ENCODE data around the gene HLA-DQA1. TPM values are rescaled to one million over a fixed set of nuclear protein-coding genes. Genes with fewer than 3 reads are reported as not detected.
"Not testable (repeated sequence)": the region's sequence is repeated elsewhere in the genome, so short reads cannot be mapped to it uniquely, and the experiment has no call there.

Gene HLA-DQA1
- total and polyA plus RNA-seq, 11 donors: 1.2 to 154 (median 13.3) TPM; not detected in 1

- Histone ChIP-seq H3K27ac (peak overlapping the region in 1 of 12 donors; percentile 58), H3K36me3 (no peaks in the 10 kb centered on the region), H3K27me3 (peaks cover 0 to 4% (median 0%) of the 10 kb centered on the region in 9 donors), H3K4me3 (no peak overlapping the region), H3K4me1 (peaks cover 0 to 10% (median 0%) of the 10 kb centered on the region in 12 donors), H3K9me3 (no peaks in the 10 kb centered on the region)
- intact Hi-C loops (cut with DNase I): loop anchor here in 1 of 10 donors (5.0 kb wide), 1 partner anchor 83 kb away; the partner anchor contains the start of gene HLA-DRB1
- DNase-seq (no peak), ATAC-seq (no peak)
- TF ChIP-seq CTCF (IDR thresholded peaks at IDR 0.05) (no peak), POLR2A (IDR thresholded peaks at IDR 0.05) (no peak)
Measured at GRCh38 chr6:32669893-32670292, 32.7 kb downstream of the HLA-DQA1 start.

GRCh38 chr6:32671908-32672307, 34.7 kb downstream of the HLA-DQA1 start:
- ATAC-seq; H3K36me3 ChIP-seq; H3K27me3 ChIP-seq; H3K4me3 ChIP-seq; intact Hi-C loops (cut with DNase I); H3K4me1 ChIP-seq; H3K27ac ChIP-seq; H3K9me3 ChIP-seq; DNase-seq: not testable (repeated sequence)
- 12 to 71% (median 46%) methylated on average over 2 of the region's 2 CpGs for WGBS, 4 donors

- H3K4me3 ChIP-seq; H3K4me1 ChIP-seq; intact Hi-C loops (cut with DNase I); H3K36me3 ChIP-seq; H3K27me3 ChIP-seq; H3K27ac ChIP-seq; H3K9me3 ChIP-seq; ATAC-seq; DNase-seq: not testable (repeated sequence)
- 76 to 87% (median 84%) methylated on average over 7 of the region's 7 CpGs for WGBS, 4 donors
Measured at GRCh38 chr6:32674123-32674522, 36.9 kb downstream of the HLA-DQA1 start.

GRCh38 chr6:32679492-32679891, 42.3 kb downstream of the HLA-DQA1 start:
- no peaks in the 10 kb centered on the region for H3K36me3 ChIP-seq
- peaks cover 0 to 11% (median 0%) of the 10 kb centered on the region in 9 donors for H3K27me3 ChIP-seq
- no peak for TF ChIP-seq CTCF (IDR thresholded peaks at IDR 0.05)
- no peak for TF ChIP-seq POLR2A (IDR thresholded peaks at IDR 0.05)
- 43 to 77% (median 65%) methylated on average over 4 of the region's 4 CpGs for WGBS, 4 donors
- no peak overlapping the region for H3K27ac ChIP-seq
- DNase-seq (no peak), ATAC-seq (no peak)
- no peak overlapping the region for H3K4me3 ChIP-seq
- intact Hi-C loops (cut with DNase I): no loop called here
- no peaks in the 10 kb centered on the region for H3K4me1 ChIP-seq
- H3K9me3 ChIP-seq: no peaks in the 10 kb centered on the region

- H3K36me3 ChIP-seq: no peaks in the 10 kb centered on the region
- ATAC-seq (no peak), DNase-seq (no peak)
- TF ChIP-seq POLR2A (IDR thresholded peaks at IDR 0.05): no peak
- no peak for TF ChIP-seq CTCF (IDR thresholded peaks at IDR 0.05)
- intact Hi-C loops (cut with DNase I): no loop called here
- H3K4me3 ChIP-seq: no peak overlapping the region
- WGBS, 4 donors: 38 to 83% (median 71%) methylated on average over 1 of the region's 1 CpG
- peaks cover 0 to 14% (median 0%) of the 10 kb centered on the region in 9 donors for H3K27me3 ChIP-seq
- H3K9me3 ChIP-seq: no peaks in the 10 kb centered on the region
- H3K27ac ChIP-seq: no peak overlapping the region
- peaks cover 0 to under 1% (median 0%) of the 10 kb centered on the region in 12 donors for H3K4me1 ChIP-seq
Measured at GRCh38 chr6:32680055-32680454, 42.8 kb downstream of the HLA-DQA1 start.
